Ramos (cell line): Measurements from ENCODE around the gene STK31.
"Not testable (repeated sequence)": the region's sequence is repeated elsewhere in the genome, so short reads cannot be mapped to it uniquely, and the experiment has no call there.

Experiments used
- in situ Hi-C: fragments of 300-500 bp; cut with MboI; formaldehyde crosslinking; loops from one replicate; pipeline ENCODE4 v1.14.3; 2022; ENCODE audit warnings: low sequenced_read_pairs; ENCODE audit not compliant: unreplicated experiment

Gene STK31

DNA sequence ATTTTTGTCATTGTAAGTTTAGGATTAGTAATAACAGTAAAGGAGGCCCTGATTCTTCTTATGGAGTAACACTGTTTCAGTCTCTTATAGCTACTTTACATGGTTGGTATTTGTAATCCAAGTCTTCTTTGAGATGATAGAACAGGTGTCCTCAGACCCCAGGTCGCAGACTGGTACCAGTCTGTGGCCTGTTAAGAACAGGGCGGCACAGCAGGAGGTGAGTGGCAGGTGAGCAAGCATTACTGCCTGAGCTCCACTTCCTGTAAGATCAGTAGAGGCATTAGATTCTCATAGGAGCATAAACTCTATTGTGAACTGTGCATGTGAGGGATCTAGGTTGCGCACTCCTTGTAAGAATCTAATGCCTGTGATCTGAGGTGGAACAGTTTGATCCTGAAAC, 77.3 kb downstream of the STK31 start:
- in situ Hi-C loops = no loop called here

DNA sequence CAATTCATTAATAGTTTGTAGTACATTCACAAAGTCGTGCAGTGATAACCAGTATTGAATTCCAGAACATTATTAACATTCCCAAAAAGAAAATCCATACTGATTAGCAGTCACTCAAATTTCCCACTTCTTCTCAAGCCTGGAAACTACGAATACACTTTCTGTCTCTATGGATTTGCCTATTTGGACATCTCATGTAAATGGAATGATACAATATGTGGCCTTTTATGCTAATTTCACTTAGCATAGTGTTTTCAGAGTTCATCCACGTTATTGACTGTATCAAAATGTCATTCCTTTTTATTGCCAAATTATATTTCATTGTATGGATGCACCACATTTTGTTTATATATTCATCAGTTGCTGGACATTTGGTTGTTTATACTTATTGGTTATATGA, 78.8 kb downstream of the STK31 start:
- in situ Hi-C loops = no loop called here

DNA sequence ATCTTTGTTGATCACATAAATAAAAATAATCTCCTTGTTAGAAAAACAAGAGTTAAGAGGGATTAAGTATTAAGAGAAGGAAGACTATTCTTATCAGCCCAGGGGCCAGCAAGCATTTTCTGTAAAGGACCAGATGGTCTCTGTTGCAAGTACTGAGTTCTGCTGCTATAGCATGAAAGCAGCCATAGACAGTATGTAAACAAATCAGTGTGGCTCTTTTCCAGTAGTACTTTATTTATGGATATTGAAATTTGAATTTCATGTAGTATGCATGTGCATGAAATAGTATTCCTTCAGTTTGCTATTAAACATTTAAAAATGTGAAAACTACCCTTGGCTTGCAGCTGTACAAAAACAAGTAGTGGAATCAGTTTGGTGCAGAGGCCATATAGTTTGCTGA, 81.7 kb downstream of the STK31 start:
- in situ Hi-C loops = no loop called here

DNA sequence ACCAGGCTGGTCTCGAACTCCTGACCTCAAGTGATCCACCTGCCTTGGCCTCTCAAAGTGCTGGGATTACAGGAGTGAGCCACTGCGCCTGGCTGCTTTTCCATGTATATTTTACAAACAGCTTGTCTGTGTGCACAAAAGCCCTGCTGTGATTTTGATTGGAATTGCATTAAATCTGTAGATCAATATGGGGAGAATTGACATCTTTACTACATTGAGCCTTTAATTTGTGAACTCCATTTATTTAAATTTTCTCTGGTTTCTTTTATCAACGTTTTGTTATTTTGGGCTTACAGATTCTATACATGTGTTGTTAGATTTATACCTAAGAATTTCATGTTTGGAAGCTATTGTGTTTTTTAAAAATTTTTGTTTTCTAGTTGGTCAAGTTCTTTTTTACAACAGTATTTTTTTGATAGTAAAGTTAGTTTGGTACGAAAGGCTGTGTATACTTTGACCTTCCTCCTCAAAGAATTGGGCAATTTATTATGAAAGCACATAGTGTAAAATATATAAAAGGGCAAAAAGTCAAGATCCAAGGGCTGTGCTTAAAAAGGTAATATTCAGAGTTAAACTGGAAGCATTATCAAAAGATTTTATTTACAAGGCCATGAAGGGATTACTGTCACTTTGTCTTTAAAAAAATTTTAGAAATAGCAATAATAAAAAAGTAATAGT, 92.8 kb downstream of the STK31 start:
- in situ Hi-C loops = no loop called here

DNA sequence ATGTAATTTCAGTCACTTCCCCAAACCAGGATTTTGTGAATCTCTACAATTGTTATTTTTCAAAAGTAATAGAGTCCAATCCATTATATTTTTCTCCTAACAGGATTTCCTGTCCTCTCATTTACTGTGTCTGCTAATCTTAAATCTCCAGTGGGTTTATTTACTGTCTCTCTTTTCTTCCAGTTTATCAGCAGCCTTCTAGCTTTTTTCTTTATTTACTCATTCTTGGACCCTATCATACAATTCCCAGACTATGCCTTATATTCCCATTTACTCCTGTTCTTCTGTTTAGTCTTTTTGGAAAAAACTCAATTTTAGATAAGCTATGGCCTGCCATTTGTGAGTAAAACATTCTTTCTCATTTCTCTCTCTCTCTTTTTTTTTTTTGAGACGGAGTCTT, 94.7 kb downstream of the STK31 start:
- in situ Hi-C loops = no loop called here

DNA sequence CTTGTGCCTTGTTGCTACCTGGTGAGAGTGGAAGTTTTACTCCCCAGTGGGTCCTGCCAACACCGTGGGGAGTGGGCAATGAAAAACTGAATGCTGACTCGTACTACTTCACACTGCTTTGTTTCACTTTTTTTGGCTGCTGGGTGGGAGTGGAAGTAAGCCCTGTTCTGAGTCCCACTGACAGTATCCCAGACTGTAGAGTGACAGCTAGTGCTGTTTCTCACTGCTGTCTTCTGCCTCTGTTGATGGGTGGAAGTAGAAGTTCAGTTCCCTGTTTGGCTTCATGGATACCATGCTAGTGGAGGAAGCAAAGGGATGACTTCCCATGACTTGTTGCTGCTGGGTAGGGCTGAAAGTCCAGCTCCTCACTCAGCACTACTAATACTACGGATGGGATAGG, 98.4 kb downstream of the STK31 start:
- in situ Hi-C loops = no loop called here

DNA sequence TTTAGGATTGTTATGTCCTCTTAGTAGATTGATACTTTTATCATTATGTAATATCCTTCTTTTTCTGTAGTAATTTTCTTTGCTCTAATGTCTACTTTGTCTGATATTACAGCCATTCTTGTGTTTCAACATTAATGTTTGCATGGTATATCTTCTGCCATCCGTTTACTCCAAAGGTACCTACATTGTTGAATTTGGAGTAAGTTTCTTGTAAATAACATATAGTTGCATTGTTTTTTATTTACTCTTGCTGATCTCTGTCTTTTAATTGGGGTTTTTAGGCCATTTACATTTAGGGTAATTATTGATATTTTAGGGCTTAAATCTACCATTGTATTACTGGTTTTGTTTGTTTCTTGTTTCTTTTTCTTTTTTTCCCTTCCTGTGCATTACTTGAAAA, 100.1 kb downstream of the STK31 start:
- in situ Hi-C loops = no loop called here

DNA sequence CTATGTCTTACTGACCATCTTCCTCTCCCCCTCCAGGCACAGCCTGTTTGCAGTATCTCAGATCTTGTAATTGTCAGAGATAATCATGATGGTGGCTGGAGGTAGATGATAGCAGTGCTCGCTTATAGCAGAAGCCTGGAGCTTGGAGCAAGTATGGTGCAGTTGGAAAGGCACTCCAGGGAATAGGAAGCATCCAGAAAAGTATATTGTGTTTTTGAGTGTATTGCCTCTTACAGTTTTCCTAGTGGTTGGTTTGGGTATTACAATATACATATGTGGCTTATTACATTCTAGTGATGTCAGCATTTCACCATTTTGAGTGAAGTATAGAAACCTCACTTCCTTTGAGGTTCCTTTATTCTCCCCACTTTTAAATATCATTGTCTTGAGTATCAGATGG, 101.5 kb downstream of the STK31 start:
- in situ Hi-C loops = no loop called here

DNA sequence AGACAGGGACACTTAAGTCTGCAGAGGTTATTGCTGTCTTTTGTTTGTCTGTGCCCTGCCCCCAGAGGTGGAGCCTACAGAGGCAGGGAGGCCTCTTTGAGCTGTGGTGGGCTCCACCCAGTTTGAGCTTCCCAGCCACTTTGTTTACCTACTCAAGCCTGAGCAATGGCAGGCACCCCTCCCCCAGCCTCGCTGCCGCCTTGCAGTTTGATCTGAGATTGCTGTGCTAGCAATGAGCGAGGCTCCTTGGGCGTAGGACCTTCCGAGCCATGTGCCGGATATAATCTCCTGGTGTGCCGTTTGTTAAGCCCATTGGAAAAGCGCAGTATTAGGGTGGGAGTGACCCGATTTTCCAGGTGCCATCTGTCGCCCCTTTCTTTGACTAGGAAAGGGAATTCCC, 118.1 kb downstream of the STK31 start:
- in situ Hi-C loops = not testable (repeated sequence)

DNA sequence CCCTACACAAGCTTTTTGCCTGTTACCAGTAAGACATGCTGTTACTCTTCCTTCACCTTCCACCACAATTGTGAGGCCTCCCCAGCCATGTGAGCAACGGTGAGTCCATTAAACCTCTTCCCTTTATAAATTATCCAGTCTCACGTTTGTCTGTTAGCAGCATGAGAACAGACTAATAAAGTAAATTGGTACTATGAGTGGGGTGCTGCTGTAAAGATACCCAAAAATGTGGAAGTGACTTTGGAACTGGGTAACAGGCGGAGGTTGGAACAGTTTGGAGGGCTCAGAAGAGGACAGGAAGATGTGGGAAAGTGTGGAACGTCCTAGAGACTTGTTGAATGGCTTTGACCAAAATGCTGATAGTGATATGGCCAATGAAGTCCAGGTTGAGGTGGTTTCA, 122.7 kb downstream of the STK31 start:
- in situ Hi-C loops = not testable (repeated sequence)

DNA sequence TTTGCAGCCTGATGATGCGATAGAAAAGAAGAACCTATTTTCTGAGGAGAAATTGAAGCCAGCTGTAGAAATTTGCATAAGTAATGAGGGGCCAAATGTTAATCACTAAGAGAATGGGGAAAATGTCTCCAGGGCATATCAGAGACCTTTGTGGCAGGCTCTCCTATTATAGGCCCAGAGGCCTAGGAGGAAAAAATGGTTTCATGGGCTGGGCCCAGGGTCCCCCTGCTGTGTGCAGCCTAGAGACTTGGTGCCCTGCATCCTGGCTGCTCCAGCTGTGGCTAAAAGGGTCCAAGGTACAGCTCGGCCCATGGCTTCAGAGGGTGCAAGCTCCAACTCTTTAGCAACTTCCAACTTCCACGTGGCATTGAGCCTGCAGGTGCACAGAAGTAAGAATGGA, 123.4 kb downstream of the STK31 start:
- in situ Hi-C loops = no loop called here

DNA sequence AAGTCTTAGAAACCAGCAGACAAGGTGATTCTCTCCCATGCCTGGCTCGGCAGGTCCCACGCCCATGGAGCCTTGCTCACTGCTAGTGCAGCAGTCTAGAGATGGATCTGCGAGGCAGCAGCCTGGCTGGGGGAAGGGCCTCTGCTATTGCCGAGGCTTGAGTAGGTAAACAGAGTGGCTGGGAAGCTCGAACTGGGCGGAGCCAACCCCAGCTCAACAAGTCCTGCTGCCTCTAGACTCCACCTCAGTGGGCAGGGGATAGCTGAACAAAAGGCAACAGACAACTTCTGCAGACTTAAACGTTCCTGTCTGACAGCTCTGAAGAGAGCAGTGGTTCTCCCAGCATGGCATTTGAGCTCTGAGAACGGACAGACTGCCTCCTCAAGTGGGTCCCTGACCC, 134.8 kb downstream of the STK31 start:
- in situ Hi-C loops = not testable (repeated sequence)

DNA sequence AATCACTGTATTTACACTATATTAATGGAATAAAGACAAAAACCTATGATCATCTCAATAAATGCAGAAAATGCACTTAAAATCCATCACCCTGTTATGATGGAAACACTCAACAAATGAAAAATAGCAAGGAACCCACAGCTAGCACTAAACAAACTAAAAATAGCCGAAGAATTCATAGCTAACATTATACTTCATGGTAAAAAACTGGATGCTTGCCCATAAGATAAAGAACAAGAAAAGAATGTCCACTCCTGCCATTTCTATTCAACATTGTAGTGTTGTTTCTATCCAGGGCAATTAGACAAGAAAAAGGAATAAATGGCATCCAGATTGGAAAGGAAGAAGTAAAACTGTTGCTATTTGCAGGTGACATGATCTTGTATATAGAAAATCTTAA, 142.1 kb downstream of the STK31 start:
- in situ Hi-C loops = no loop called here

DNA sequence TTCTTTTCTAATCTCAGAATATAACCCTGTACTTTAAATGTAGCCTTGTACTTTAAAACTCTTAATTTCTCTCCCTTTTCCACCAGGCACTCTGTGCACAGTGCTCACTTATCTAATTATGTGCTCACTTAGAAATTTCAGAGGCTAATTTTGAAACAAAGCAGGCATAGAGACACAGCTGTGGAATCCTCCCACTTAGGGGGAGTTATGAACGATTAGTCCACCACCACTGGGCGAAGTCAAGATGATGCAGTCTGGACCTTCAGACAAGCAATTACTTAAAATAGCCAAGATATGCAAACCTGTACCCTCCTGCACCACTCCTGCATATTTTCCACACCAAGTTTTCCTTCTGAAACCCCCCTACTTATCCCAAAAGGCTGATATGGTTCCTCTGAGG, 143.0 kb downstream of the STK31 start:
- in situ Hi-C loops = no loop called here

DNA sequence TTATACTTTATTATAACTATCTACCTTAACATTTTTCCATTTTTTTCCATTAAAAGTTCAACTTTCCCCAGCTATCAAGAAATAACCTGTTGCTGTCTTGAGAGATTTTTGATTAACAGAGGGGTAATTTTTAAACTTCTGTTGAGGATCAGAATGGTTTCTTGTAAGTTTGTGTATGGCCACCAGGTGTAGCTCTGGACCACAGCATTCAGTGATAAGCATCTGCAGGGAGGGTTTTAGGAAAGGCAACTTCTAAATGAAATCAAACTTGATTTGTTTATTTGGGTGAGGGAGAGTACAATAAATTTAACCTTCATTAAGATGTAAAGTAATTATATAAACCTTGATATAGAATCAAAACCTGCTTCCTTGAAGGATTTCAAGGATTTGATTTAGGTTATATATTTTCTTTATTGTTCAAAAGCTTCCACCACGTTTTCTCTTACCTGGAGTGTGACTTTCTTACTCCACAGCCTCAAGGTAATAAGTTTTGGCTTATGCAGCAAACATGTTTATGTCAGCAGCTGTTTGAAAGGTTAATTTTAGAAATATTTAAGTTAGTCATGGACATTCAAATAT, 153.3 kb downstream of the STK31 start:
- in situ Hi-C loops = no loop called here

DNA sequence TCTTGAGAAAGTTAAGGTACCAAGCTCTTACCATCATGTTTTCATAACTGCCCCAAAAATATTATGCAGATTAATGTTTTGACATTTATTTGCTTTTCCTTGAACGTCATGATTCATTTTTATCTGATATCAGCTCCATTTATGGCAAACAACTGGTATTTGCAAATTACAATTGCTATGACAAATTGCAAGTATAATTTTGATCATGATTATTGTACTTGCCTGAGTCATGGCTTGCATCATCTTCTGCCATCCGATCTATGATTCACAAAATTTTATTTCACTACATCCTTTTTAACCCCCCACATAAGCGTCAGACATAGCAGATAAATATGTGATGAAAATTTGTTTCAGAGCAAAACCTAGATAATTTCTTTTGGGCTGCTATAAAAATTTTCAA, 155.0 kb downstream of the STK31 start:
- in situ Hi-C loops = no loop called here

DNA sequence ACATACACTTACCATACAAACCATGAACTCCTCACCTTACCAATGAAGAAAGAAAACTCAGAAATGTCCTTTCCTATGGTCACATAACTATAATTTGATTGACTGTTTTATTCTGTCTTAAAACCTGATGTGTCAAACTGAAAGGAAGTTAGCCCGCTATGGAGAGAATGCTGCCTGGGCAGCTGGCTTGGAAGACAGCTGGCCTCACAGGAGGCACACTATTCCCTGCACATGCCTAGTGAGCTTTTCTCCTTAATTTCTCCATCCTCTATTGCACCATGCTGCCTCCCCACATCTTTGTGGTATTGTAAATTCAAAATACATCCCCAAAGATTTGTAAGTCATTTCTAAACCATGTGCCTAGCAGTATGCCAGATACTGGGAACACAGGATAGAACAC, 163.3 kb downstream of the STK31 start:
- in situ Hi-C loops = no loop called here

DNA sequence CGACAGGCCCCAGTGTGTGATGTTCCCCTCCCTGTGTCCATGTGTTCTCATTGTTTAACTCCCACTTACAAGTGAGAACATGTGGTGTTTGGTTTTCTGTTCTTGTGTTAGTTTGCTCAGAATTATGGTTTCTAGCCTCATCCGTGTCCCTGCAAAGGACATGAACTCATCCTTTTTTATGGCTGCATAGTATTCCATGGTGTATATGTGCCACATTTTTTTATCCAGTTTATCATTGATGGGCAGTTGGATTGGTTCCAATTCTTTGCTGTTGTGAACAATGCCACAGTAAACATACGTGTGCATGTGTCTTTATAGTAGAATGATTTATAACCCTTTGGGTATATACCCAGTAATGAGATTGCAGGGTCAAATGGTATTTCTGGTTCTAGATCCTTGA, 166.5 kb downstream of the STK31 start:
- in situ Hi-C loops = not testable (repeated sequence)
